OCI-LY1 (cell line): ENCODE results near the gene GTSE1.

Experiments
- H2AFZ ChIP-seq: fragments of 200-600 bp; sonication (generic), shearing (Covaris generic); 2 replicates; pipeline ENCODE4 v1.6.0; 2014; ENCODE audit warnings: antibody characterized with exemption, mild to moderate bottlenecking, low read length
- H3F3A ChIP-seq: fragments of 200-600 bp; sonication (generic), shearing (Covaris generic); 2 replicates; pipeline ENCODE4 v1.6.0; 2014; ENCODE audit warnings: mild to moderate bottlenecking, antibody characterized with exemption, low read length, moderate library complexity; ENCODE audit not compliant: insufficient read depth
- H3K27ac ChIP-seq: fragments of 200-600 bp; sonication (generic); 2 replicates; pipeline ENCODE4 v1.5.1; 2014; ENCODE audit warnings: low read length, mixed run types, mild to moderate bottlenecking, low read depth; ENCODE audit not compliant: poor library complexity, severe bottlenecking
- H3K27me3 ChIP-seq: fragments of 200-600 bp; sonication (generic); 2 replicates; pipeline ENCODE4 v1.6.0; 2014; ENCODE audit warnings: antibody characterized with exemption, mild to moderate bottlenecking, low read length, moderate library complexity; ENCODE audit not compliant: insufficient read depth
- H3K36me3 ChIP-seq: fragments of 200-600 bp; sonication (generic); 2 replicates; pipeline ENCODE4 v1.6.1; 2014; ENCODE audit warnings: mild to moderate bottlenecking, antibody characterized with exemption, low read length, moderate library complexity, mixed read lengths; ENCODE audit not compliant: insufficient read depth
- H3K4me1 ChIP-seq: fragments of 200-600 bp; sonication (generic); 2 replicates; pipeline ENCODE4 v1.5.1; 2014; ENCODE audit warnings: mild to moderate bottlenecking, low read length, moderate library complexity; ENCODE audit not compliant: insufficient read depth, severe bottlenecking
- H3K4me2 ChIP-seq: fragments of 200-600 bp; sonication (generic), shearing (Covaris generic); 2 replicates; pipeline ENCODE4 v1.6.1; 2014; ENCODE audit warnings: low read length
- H3K4me3 ChIP-seq: fragments of 200-600 bp; sonication (generic); 2 replicates; pipeline ENCODE4 v1.5.1; 2014; ENCODE audit warnings: low read length, low read depth, mild to moderate bottlenecking, mixed read lengths; ENCODE audit not compliant: poor library complexity, severe bottlenecking
- H3K79me2 ChIP-seq: fragments of 200-600 bp; shearing (Covaris generic); 2 replicates; pipeline ENCODE4 v1.6.1; 2016; ENCODE audit warnings: mixed run types, low read length, mixed read lengths; ENCODE audit not compliant: insufficient read depth
- H3K9ac ChIP-seq: fragments of 200-600 bp; sonication (generic), shearing (Covaris generic); 2 replicates; pipeline ENCODE4 v1.6.1; 2014; ENCODE audit warnings: mild to moderate bottlenecking, low read length, mixed read lengths
- H3K9me2 ChIP-seq: fragments of 200-600 bp; sonication (generic), shearing (Covaris generic); 2 replicates; pipeline ENCODE4 v1.6.1; 2014; ENCODE audit warnings: low read depth, mild to moderate bottlenecking, low read length, mixed read lengths
- H3K9me3 ChIP-seq: fragments of 200-600 bp; shearing (Covaris generic); 2 replicates; pipeline ENCODE4 v1.6.1; 2014; ENCODE audit warnings: low read length, mixed read lengths
- H4K20me1 ChIP-seq: fragments of 200-600 bp; sonication (generic), shearing (Covaris generic); 2 replicates; pipeline ENCODE4 v1.6.0; 2016; ENCODE audit warnings: mild to moderate bottlenecking, low read length; ENCODE audit not compliant: insufficient read depth
- CTCF ChIP-seq: fragments of 200-600 bp; sonication (generic), shearing (Covaris generic); IDR thresholded peaks from 2 replicates; pipeline ENCODE4 v1.5.1; 2017; ENCODE audit warnings: mild to moderate bottlenecking, antibody characterized with exemption, low read length, moderate library complexity, mixed read lengths
- EZH2 ChIP-seq: fragments of 200-600 bp; sonication (generic), shearing (Covaris generic); IDR thresholded peaks from 2 replicates; pipeline ENCODE4 v1.8.0; 2017; ENCODE audit warnings: borderline replicate concordance, mixed run types, mild to moderate bottlenecking, antibody characterized with exemption, low read length, moderate library complexity, mixed read lengths

Gene GTSE1

GRCh38 chr22:46303347-46303965 is 6.8 kb downstream of the GTSE1 start:
- TF ChIP-seq EZH2: no peak
- no peak for TF ChIP-seq CTCF
- Histone ChIP-seq H3K27me3 (no peaks in the 10 kb centered on the region), H4K20me1 (no peaks in the 10 kb centered on the region), H3K4me2 (no peak overlapping the region), H3K4me3 (no peak overlapping the region), H3K9ac (no peak overlapping the region), H3F3A (no peaks in the 10 kb centered on the region), H2AFZ (no peak overlapping the region), H3K9me2 (no peaks in the 10 kb centered on the region), H3K9me3 (no peaks in the 10 kb centered on the region), H3K27ac (no peak overlapping the region), H3K4me1 (peaks cover 8% of the 10 kb centered on the region), H3K36me3 (peaks cover 69% of the 10 kb centered on the region), H3K79me2 (peaks cover 49% of the 10 kb centered on the region)

GRCh38 chr22:46308283-46308988 is 11.8 kb downstream of the GTSE1 start:
- Histone ChIP-seq H3K4me2 (no peak overlapping the region), H3K9me2 (no peaks in the 10 kb centered on the region), H3K9ac (no peak overlapping the region), H3K27me3 (no peaks in the 10 kb centered on the region), H3K27ac (no peak overlapping the region), H3K36me3 (peaks cover 72% of the 10 kb centered on the region), H4K20me1 (no peaks in the 10 kb centered on the region), H3K4me3 (no peak overlapping the region), H3K79me2 (peaks cover 33% of the 10 kb centered on the region), H3K4me1 (no peaks in the 10 kb centered on the region), H3K9me3 (no peaks in the 10 kb centered on the region), H2AFZ (no peak overlapping the region), H3F3A (no peaks in the 10 kb centered on the region)
- TF ChIP-seq EZH2 (no peak), CTCF (no peak)

- TF ChIP-seq CTCF (no peak), EZH2 (no peak)
- no peak overlapping the region for H3K4me2 ChIP-seq
- H3K4me3 ChIP-seq: no peak overlapping the region
- H2AFZ ChIP-seq: no peak overlapping the region
- no peak overlapping the region for H3K9ac ChIP-seq
- H3K36me3 ChIP-seq: peaks cover 69% of the 10 kb centered on the region
- no peak overlapping the region for H3K27ac ChIP-seq
- H3K9me3 ChIP-seq: no peaks in the 10 kb centered on the region
- no peaks in the 10 kb centered on the region for H3F3A ChIP-seq
- H3K27me3 ChIP-seq: no peaks in the 10 kb centered on the region
- H3K79me2 ChIP-seq: peaks cover 22% of the 10 kb centered on the region
- no peaks in the 10 kb centered on the region for H3K4me1 ChIP-seq
- H4K20me1 ChIP-seq: no peaks in the 10 kb centered on the region
- no peaks in the 10 kb centered on the region for H3K9me2 ChIP-seq
These were observed 12.9 kb downstream of the GTSE1 start for GRCh38 chr22:46309526-46310085.
